Upper lobe of left lung (tissue), 6 donors: Measurements from ENCODE around the gene SLC14A1. TPM values are rescaled to one million over a fixed set of nuclear protein-coding genes. Genes with fewer than 3 reads are reported as not detected.

Source experiments
- ATAC-seq, 2 donors: fragments of 200-7000 bp; cut with Tn5 transposase; one replicate each; pipeline ENCODE4 v1.9.1; 2022; ENCODE audit warnings: mild to moderate bottlenecking in 2 of 2, moderate library complexity in 2 of 2; ENCODE audit not compliant: low FRiP score in 2 of 2
- DNase-seq, 2 donors: peaks; one replicate each; pipeline ENCODE4 v3.0.0-alpha.2; 2019 to 2020
- H3K27ac ChIP-seq, 4 donors: fragments of 200-600 bp; sonication (generic); one replicate each; pipeline ENCODE4 v1.5.1; 2016 to 2019
- H3K27me3 ChIP-seq, 4 donors: fragments of 200-600 bp; sonication (generic); one replicate each; pipeline ENCODE4 v1.5.1; 2017 to 2019
- H3K36me3 ChIP-seq, 4 donors: fragments of 200-600 bp; sonication (generic); one replicate each; pipeline ENCODE4 v1.5.1; 2016 to 2019
- H3K4me1 ChIP-seq, 4 donors: fragments of 200-600 bp; sonication (generic); one replicate each; pipeline ENCODE4 v1.5.1; 2018 to 2019
- H3K4me3 ChIP-seq, 4 donors: fragments of 200-600 bp; sonication (generic); one replicate each; pipeline ENCODE4 v1.5.1; 2017 to 2019; ENCODE audit warnings: mild to moderate bottlenecking in 2 of 4, moderate library complexity in 1 of 4
- H3K9me3 ChIP-seq, 4 donors: fragments of 200-600 bp; sonication (generic); one replicate each; pipeline ENCODE4 v1.5.1; 2018 to 2019
- EP300 ChIP-seq, 4 donors: sonication (generic); formaldehyde crosslinking; IDR thresholded peaks; one replicate each; pipeline ENCODE4 v1.5.1; 2017; ENCODE audit warnings: antibody characterized with exemption in 4 of 4, control low read depth in 2 of 4
- POLR2A ChIP-seq, 4 donors: fragments of 450-650 bp; IDR thresholded peaks; one replicate each; pipeline ENCODE4 v1.5.1; 2016 to 2017; ENCODE audit warnings: antibody characterized with exemption in 4 of 4, mild to moderate bottlenecking in 2 of 4
- POLR2AphosphoS5 ChIP-seq, 2 donors: sonication (generic); formaldehyde crosslinking; IDR thresholded peaks; one replicate each; pipeline ENCODE4 v1.5.1; 2017; ENCODE audit warnings: antibody characterized with exemption in 2 of 2
- WGBS, 2 donors: methylation state at CpG; one replicate each; pipeline ENCODE4 v1.1.5; 2017 to 2018; 5-methylcytosine and 5-hydroxymethylcytosine counted together
- total RNA-seq, 6 donors: library from RNA; depleted of rRNA in 4 of 6; stranded (reverse); fragments of >200 nt in 4 of 6; gene quantifications; one replicate each; pipeline versions ENCODE4 v1.1.0 to v1.2.1, GENCODE V29; 2016 to 2021
- TF ChIP-seq, protein P1 (sequence below), 6 experiments: fragments of 450-650 bp in 4 of 6; fragments of 200-600 bp in 2 of 6; sonication (generic) in 2 of 6; IDR thresholded peaks; one replicate each; pipeline ENCODE4 v1.5.1; 2016 to 2019; ENCODE audit warnings: antibody characterized with exemption in 6 of 6
- donor health status: DM: no; HTN: no; CAD: no; lungs with moderate emphysema.
- donor health status: DM: no; HTN: yes; CAD: no; lungs with severe emphysema.

SLC14A1 gene
- total RNA-seq, 6 donors from 2014 or later: 5.5 to 33.1 (median 6.8) TPM; not detected in 1

DNA sequence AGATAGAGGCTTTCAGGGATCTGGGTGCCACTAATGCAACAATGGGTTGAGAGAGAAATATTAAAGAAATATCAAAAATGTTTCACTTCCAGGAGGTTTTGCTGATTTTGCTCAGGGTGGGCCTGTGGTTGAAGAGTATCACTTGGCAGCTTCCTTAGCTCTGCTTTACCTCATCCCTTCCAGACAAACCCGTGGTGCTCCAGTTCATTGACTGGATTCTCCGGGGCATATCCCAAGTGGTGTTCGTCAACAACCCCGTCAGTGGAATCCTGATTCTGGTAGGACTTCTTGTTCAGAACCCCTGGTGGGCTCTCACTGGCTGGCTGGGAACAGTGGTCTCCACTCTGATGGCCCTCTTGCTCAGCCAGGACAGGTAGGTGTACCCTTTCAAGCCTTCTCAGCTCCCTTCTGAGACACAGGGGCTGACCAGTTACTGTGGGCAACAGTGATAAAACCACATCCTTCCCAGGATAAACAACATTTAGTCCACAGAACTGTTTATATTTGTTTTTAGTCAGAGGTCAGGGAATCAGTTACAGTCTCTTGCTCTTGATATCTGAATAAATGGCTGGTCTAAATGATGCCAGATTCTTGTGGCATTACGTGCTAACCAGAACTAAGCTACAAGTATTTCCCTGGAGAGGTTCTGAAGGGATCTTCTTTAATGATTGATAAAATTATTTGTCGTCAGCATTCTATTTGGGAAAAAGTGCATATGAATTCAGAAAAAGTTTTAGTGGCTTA lies 7.0 kb downstream of the SLC14A1 start:
- Histone ChIP-seq H3K4me3 (no peak overlapping the region), H3K27me3 (no peaks in the 10 kb centered on the region), H3K27ac (no peak overlapping the region), H3K9me3 (no peaks in the 10 kb centered on the region), H3K4me1 (no peaks in the 10 kb centered on the region), H3K36me3 (no peaks in the 10 kb centered on the region)
- DNase-seq (no peak), ATAC-seq (no peak)
- 76 to 79% methylated on average over 6 of the region's 6 CpGs for WGBS, 2 donors
- TF ChIP-seq EP300 (IDR thresholded peaks at IDR 0.05) (no peak), POLR2A (IDR thresholded peaks at IDR 0.05) (no peak), POLR2AphosphoS5 (IDR thresholded peaks at IDR 0.05) (no peak)
- TF ChIP-seq, protein P1, sequence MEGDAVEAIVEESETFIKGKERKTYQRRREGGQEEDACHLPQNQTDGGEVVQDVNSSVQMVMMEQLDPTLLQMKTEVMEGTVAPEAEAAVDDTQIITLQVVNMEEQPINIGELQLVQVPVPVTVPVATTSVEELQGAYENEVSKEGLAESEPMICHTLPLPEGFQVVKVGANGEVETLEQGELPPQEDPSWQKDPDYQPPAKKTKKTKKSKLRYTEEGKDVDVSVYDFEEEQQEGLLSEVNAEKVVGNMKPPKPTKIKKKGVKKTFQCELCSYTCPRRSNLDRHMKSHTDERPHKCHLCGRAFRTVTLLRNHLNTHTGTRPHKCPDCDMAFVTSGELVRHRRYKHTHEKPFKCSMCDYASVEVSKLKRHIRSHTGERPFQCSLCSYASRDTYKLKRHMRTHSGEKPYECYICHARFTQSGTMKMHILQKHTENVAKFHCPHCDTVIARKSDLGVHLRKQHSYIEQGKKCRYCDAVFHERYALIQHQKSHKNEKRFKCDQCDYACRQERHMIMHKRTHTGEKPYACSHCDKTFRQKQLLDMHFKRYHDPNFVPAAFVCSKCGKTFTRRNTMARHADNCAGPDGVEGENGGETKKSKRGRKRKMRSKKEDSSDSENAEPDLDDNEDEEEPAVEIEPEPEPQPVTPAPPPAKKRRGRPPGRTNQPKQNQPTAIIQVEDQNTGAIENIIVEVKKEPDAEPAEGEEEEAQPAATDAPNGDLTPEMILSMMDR (IDR thresholded peaks at IDR 0.05): no peak

DNA sequence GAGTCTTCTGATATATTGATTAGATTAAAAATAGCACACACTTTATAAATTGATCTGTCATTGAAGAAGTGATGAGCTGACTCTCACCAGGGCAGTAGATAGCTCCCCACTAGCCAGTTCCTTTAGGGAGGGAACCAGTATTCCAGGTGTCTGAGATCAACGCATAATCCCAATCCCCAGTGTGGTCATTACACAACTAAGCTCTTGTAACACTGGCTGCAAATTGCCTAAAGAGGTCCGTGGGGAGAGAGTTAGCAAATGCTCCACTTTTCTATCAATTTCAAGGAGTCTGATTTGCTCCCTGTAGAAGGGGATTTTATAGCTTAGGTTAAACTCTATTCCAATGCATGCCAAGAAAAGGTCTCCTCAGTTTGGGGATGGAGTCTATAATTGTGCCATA lies 7.7 kb downstream of the SLC14A1 start:
- WGBS, 2 donors: 63 to 96% methylated on average over 2 of the region's 2 CpGs
- no peaks in the 10 kb centered on the region for H3K9me3 ChIP-seq
- ATAC-seq (no peak), DNase-seq (no peak)
- TF ChIP-seq EP300 (IDR thresholded peaks at IDR 0.05) (no peak), POLR2A (IDR thresholded peaks at IDR 0.05) (no peak), POLR2AphosphoS5 (IDR thresholded peaks at IDR 0.05) (no peak)
- TF ChIP-seq, protein P1 (IDR thresholded peaks at IDR 0.05): no peak
- H3K4me1 ChIP-seq: no peaks in the 10 kb centered on the region
- H3K4me3 ChIP-seq: no peak overlapping the region
- H3K27ac ChIP-seq: no peak overlapping the region
- no peaks in the 10 kb centered on the region for H3K27me3 ChIP-seq
- H3K36me3 ChIP-seq: no peaks in the 10 kb centered on the region

DNA sequence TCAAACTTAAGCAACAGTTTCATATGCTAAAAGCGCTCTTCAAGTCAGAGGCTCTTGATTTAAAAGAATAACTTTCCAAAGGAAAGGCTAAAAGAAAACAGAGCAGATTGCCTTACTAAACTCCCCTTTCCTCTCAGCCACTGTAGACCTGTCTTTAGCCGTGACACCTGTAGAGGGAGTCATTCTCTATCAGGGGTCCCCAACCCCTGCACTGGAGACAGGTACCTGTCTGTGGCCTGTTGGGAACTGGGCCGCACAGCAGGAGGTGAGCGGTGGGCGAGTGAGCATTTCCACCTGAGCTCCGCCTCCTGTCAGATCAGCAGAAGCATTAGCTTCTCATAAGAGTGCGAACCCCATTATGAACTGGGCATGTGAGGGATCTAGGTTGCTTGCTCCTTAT lies 9.6 kb downstream of the SLC14A1 start:
- no peak overlapping the region for H3K4me3 ChIP-seq
- H3K9me3 ChIP-seq: no peaks in the 10 kb centered on the region
- ATAC-seq: no peak
- TF ChIP-seq POLR2A (IDR thresholded peaks at IDR 0.05): no peak
- TF ChIP-seq EP300 (IDR thresholded peaks at IDR 0.05): no peak
- TF ChIP-seq, protein P1 (IDR thresholded peaks at IDR 0.05): no peak
- TF ChIP-seq POLR2AphosphoS5 (IDR thresholded peaks at IDR 0.05): no peak
- no peaks in the 10 kb centered on the region for H3K4me1 ChIP-seq
- H3K36me3 ChIP-seq: no peaks in the 10 kb centered on the region
- no peak overlapping the region for H3K27ac ChIP-seq
- 79 to 86% methylated on average over 7 of the region's 7 CpGs for WGBS, 2 donors
- no peak for DNase-seq
- no peaks in the 10 kb centered on the region for H3K27me3 ChIP-seq

DNA sequence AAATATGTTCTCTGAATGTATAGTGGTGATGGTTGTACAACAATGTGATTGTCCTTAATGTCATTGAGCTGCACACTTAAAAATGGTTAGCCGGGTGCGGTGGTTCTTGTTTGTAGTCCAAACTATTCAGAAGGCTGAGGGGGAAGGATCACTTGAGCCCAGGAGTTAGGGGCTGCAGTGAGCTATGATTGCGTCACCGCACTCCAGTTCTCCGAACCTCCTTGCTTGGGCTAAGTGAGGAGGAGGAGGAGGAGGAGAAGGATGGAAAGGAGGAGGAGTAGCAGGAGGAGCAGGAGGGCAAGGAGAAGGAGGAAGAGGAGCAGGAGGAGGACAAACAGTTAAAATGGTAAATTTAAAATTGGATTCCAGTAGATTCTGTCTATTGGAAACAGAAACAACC lies 10.5 kb downstream of the SLC14A1 start:
- DNase-seq (no peak), ATAC-seq (no peak)
- TF ChIP-seq POLR2A (IDR thresholded peaks at IDR 0.05) (no peak), POLR2AphosphoS5 (IDR thresholded peaks at IDR 0.05) (no peak), EP300 (IDR thresholded peaks at IDR 0.05) (no peak)
- TF ChIP-seq, protein P1 (IDR thresholded peaks at IDR 0.05): no peak
- Histone ChIP-seq H3K4me1 (peaks cover 0 to 3% (median 0%) of the 10 kb centered on the region in 4 donors), H3K27me3 (no peaks in the 10 kb centered on the region), H3K36me3 (no peaks in the 10 kb centered on the region), H3K9me3 (no peaks in the 10 kb centered on the region), H3K4me3 (no peak overlapping the region), H3K27ac (no peak overlapping the region)
- 82 to 88% methylated on average over 5 of the region's 5 CpGs for WGBS, 2 donors

DNA sequence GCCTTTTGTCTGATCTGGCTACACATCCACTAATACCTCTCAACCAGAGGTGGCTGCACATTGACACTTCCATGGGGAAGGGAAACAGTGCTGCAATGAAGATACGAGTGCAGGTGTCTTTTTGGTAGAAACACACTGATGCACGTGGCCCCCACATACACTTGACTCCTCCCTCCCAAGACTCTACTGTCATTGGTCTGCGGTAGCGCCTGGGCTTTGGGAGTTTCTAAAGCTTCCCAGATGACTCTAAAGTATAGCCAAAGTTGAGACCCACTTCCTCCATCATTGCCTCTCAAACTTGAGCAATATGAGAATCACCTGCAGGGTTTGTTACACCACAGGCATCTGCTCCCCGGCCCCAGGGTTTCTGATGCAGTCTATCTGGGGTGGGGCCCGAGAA lies 11.0 kb downstream of the SLC14A1 start:
- DNase-seq (no peak), ATAC-seq (no peak)
- H3K4me1 ChIP-seq: peaks cover 0 to 3% (median 0%) of the 10 kb centered on the region in 4 donors
- no peaks in the 10 kb centered on the region for H3K9me3 ChIP-seq
- no peaks in the 10 kb centered on the region for H3K36me3 ChIP-seq
- H3K27me3 ChIP-seq: no peaks in the 10 kb centered on the region
- H3K4me3 ChIP-seq: no peak overlapping the region
- 86 to 91% methylated on average over 6 of the region's 6 CpGs for WGBS, 2 donors
- TF ChIP-seq EP300 (IDR thresholded peaks at IDR 0.05): no peak
- TF ChIP-seq, protein P1 (IDR thresholded peaks at IDR 0.05): no peak
- no peak for TF ChIP-seq POLR2A (IDR thresholded peaks at IDR 0.05)
- no peak overlapping the region for H3K27ac ChIP-seq
